ENCODE data around the gene TREM1. TPM values are rescaled to one million over a fixed set of nuclear protein-coding genes. Genes with fewer than 3 reads are reported as not detected.

Gene TREM1
- total RNA-seq, 1 experiment from 2014 or later, result not detected

DNA sequence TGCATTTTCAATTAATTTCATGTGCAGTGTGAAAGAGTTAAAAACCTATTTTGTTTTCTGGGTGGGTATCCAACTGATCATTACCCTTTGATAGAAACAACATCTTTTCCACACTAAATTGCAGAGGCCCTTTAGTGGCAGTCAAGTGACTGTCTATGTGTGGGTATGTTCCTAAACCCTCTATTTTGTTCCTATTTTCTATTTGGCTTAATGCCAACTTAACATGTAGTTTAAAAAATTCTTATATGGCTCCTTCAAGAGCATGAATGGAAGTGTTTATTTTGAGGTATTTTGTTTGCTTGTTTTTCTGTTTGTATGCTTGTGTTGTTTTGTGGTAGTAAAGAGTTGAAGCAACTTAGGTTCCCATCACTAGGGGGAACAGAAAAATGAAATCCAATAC, 19.9 kb downstream of the TREM1 start:
- H3K4me1 ChIP-seq, result no peaks in the 10 kb centered on the region
- TF ChIP-seq, protein P1, sequence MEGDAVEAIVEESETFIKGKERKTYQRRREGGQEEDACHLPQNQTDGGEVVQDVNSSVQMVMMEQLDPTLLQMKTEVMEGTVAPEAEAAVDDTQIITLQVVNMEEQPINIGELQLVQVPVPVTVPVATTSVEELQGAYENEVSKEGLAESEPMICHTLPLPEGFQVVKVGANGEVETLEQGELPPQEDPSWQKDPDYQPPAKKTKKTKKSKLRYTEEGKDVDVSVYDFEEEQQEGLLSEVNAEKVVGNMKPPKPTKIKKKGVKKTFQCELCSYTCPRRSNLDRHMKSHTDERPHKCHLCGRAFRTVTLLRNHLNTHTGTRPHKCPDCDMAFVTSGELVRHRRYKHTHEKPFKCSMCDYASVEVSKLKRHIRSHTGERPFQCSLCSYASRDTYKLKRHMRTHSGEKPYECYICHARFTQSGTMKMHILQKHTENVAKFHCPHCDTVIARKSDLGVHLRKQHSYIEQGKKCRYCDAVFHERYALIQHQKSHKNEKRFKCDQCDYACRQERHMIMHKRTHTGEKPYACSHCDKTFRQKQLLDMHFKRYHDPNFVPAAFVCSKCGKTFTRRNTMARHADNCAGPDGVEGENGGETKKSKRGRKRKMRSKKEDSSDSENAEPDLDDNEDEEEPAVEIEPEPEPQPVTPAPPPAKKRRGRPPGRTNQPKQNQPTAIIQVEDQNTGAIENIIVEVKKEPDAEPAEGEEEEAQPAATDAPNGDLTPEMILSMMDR (IDR thresholded peaks at IDR 0.05; ENCODE audit: insufficient read depth in 1 of 2, low read depth in 1 of 2, low read length in 1 of 2, severe bottlenecking in 1 of 2, unreplicated experiment in 1 of 2), result no peak
- DNase-seq, result no peak
- ChIA-PET POLR2A (no interaction called here), CTCF (no interaction called here)
- Mint-ChIP-seq H3K27ac (ENCODE audit: unreplicated experiment) (no peak overlapping the region), H3K4me3 (ENCODE audit: unreplicated experiment) (no peak overlapping the region), H3K9me3 (ENCODE audit: unreplicated experiment) (peaks cover 16% of the 10 kb centered on the region), H3K36me3 (ENCODE audit: insufficient read depth, unreplicated experiment) (peaks cover under 1% of the 10 kb centered on the region), H3K27me3 (ENCODE audit: insufficient read depth, unreplicated experiment) (peaks cover 18% of the 10 kb centered on the region), H3K4me1 (ENCODE audit: low read depth, unreplicated experiment) (no peaks in the 10 kb centered on the region)
- no TSS peak for BruUV-seq (replicated peaks)
- no peaks in the 10 kb centered on the region for H3K36me3 ChIP-seq (ENCODE audit: control insufficient read depth, insufficient read depth, low read length)
- H3K4me3 ChIP-seq (ENCODE audit: low read depth, low read length), result no peak overlapping the region
- no peaks in the 10 kb centered on the region for H3K27me3 ChIP-seq (replicated peaks; ENCODE audit: control insufficient read depth, insufficient read depth, low read length)
- intact Hi-C loops (cut with micrococcal nuclease; ENCODE audit: unreplicated experiment), result no loop called here
- 0 out of 2 replicates have a peak, but pooled peaks cover 5% of the 10 kb centered on the region for H3K9me3 ChIP-seq

DNA sequence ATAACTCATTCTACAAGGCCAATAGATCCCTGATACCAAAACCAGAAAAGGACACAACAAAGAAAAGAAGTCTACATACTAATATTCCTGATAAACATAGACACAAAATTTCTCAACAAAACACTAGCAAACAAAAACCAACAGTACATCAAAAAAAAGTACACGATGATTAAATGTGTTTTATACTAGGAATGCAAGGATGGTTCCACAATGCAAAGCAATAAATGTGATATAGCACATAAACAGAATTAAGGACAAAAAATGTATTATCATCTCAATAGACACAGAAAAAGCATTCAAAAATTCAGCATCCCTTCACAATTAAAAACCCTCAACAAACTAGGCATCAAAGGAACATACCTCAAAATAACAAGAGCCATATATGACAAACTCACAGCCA, 23.2 kb downstream of the TREM1 start:
- H3K4me1 Mint-ChIP-seq (ENCODE audit: low read depth, unreplicated experiment), result no peaks in the 10 kb centered on the region

DNA sequence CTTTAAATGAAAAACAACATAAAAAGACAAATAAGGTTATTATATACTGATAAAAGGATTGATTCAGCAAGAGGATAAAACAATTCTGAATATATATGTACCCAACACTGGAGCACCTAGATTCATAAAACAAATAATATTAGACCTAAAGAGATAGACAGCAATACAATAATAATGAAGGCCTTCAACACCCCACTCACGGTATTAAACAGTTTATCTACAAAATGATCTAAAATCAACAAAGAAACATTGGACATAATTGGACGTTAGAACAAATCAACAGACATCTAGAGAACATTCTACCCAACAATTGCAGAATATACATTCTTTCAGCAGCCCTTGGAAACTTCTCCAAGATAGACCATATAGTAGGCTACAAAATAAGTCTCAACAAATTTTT, 24.1 kb downstream of the TREM1 start:
- no peaks in the 10 kb centered on the region for H3K36me3 Mint-ChIP-seq (ENCODE audit: insufficient read depth, unreplicated experiment)
- Histone ChIP-seq H3K9me3 (0 out of 2 replicates have a peak, but pooled peaks cover 9% of the 10 kb centered on the region), H3K27me3 (replicated peaks; ENCODE audit: control insufficient read depth, insufficient read depth, low read length) (peaks cover 1% of the 10 kb centered on the region; the same call in 1 of the 2 replicates), H3K36me3 (ENCODE audit: control insufficient read depth, insufficient read depth, low read length) (no peaks in the 10 kb centered on the region), H3K4me3 (ENCODE audit: low read depth, low read length) (no peak overlapping the region), H3K4me1 (no peaks in the 10 kb centered on the region)
- no TSS peak for BruUV-seq (replicated peaks)
- H3K27me3 Mint-ChIP-seq (ENCODE audit: insufficient read depth, unreplicated experiment), result peaks cover 10% of the 10 kb centered on the region
- no peak overlapping the region for H3K27ac Mint-ChIP-seq (ENCODE audit: unreplicated experiment)
- POLR2A ChIA-PET, result no interaction called here
- H3K9me3 Mint-ChIP-seq (ENCODE audit: unreplicated experiment), result peaks cover 18% of the 10 kb centered on the region
- intact Hi-C loops (cut with micrococcal nuclease; ENCODE audit: unreplicated experiment), result no loop called here
- CTCF ChIA-PET, result interaction anchor here (0.5 kb wide), 1 partner anchor 1881 kb away, joined by 3 read pairs; no protein-coding TSS in a partner anchor
- no peak overlapping the region for H3K4me3 Mint-ChIP-seq (ENCODE audit: unreplicated experiment)
- TF ChIP-seq, protein P1 (IDR thresholded peaks at IDR 0.05; ENCODE audit: insufficient read depth in 1 of 2, low read depth in 1 of 2, low read length in 1 of 2, severe bottlenecking in 1 of 2, unreplicated experiment in 1 of 2), result no peak
- DNase-seq, result no peak
- H3K4me1 Mint-ChIP-seq (ENCODE audit: low read depth, unreplicated experiment), result no peaks in the 10 kb centered on the region

More for the DNA sequence above, 23.2 kb downstream of the TREM1 start:
- BruUV-seq (replicated peaks), result no TSS peak
- ChIA-PET CTCF (no interaction called here), POLR2A (interaction anchor here (0.6 kb wide), 1 partner anchor 124 kb away, joined by 3 read pairs; no protein-coding TSS in a partner anchor)
- Mint-ChIP-seq H3K27me3 (ENCODE audit: insufficient read depth, unreplicated experiment) (peaks cover 10% of the 10 kb centered on the region), H3K27ac (ENCODE audit: unreplicated experiment) (no peak overlapping the region), H3K4me3 (ENCODE audit: unreplicated experiment) (no peak overlapping the region), H3K36me3 (ENCODE audit: insufficient read depth, unreplicated experiment) (no peaks in the 10 kb centered on the region), H3K9me3 (ENCODE audit: unreplicated experiment) (peaks cover 18% of the 10 kb centered on the region)
- no peaks in the 10 kb centered on the region for H3K4me1 ChIP-seq
- intact Hi-C loops (cut with micrococcal nuclease; ENCODE audit: unreplicated experiment), result no loop called here
- H3K9me3 ChIP-seq, result 0 out of 2 replicates have a peak, but pooled peaks cover 9% of the 10 kb centered on the region
- TF ChIP-seq, protein P1 (IDR thresholded peaks at IDR 0.05; ENCODE audit: insufficient read depth in 1 of 2, low read depth in 1 of 2, low read length in 1 of 2, severe bottlenecking in 1 of 2, unreplicated experiment in 1 of 2), result no peak
- DNase-seq, result no peak
- H3K27me3 ChIP-seq (replicated peaks; ENCODE audit: control insufficient read depth, insufficient read depth, low read length), result no peaks in the 10 kb centered on the region
- H3K4me3 ChIP-seq (ENCODE audit: low read depth, low read length), result no peak overlapping the region
- H3K36me3 ChIP-seq (ENCODE audit: control insufficient read depth, insufficient read depth, low read length), result no peaks in the 10 kb centered on the region

All from Caco-2 (cell line).